Upper lobe of right lung (tissue), 1 donor: ENCODE measurements around the gene ODF2. TPM values are rescaled to one million over a fixed set of nuclear protein-coding genes. Genes with fewer than 3 reads are reported as not detected.

Source experiments
- ATAC-seq: fragments of 200-7000 bp; cut with Tn5 transposase; one replicate; pipeline ENCODE4 v1.9.1; 2020; ENCODE audit warnings: mild to moderate bottlenecking, moderate library complexity
- DNase-seq: peaks from one replicate; pipeline ENCODE4 v3.0.0-alpha.2; 2020
- H3K27ac ChIP-seq: fragments of 200-600 bp; one replicate; pipeline ENCODE4 v1.8.0; 2022
- H3K27me3 ChIP-seq: fragments of 200-600 bp; one replicate; pipeline ENCODE4 v1.8.0; 2022; ENCODE audit warnings: mild to moderate bottlenecking
- H3K36me3 ChIP-seq: fragments of 200-600 bp; one replicate; pipeline ENCODE4 v1.8.0; 2022
- H3K4me1 ChIP-seq: fragments of 200-600 bp; one replicate; pipeline ENCODE4 v1.8.0; 2022
- H3K4me3 ChIP-seq: fragments of 200-600 bp; one replicate; pipeline ENCODE4 v1.8.0; 2022; ENCODE audit warnings: mild to moderate bottlenecking
- H3K9me3 ChIP-seq: fragments of 200-600 bp; one replicate; pipeline ENCODE4 v1.8.0; 2022
- CTCF ChIP-seq: fragments of 200-600 bp; IDR thresholded peaks from one replicate; pipeline ENCODE4 v1.8.0; 2022; ENCODE audit warnings: antibody characterized with exemption
- intact Hi-C: fragments of 100-400 bp; cut with DNase I; formaldehyde crosslinking; loops from one replicate; pipeline ENCODE4 v1.11.0; 2022
- total RNA-seq: library from RNA; stranded (reverse); fragmentation: NEBNext Ultra II Directional; extraction: Animal tissue kit (Norgen Biotek cat#: 25700); gene quantifications from one replicate; pipeline ENCODE4 v1.2.1, GENCODE V29; 2021
- donor health status: DM: no; HTN: yes; CAD: no; lungs with severe emphysema.

ODF2 gene
- total RNA-seq, 1 donor from 2014 or later: 17.3 TPM

- DNase-seq (no peak), ATAC-seq (no peak)
- H3K4me1 ChIP-seq: no peaks in the 10 kb centered on the region
- intact Hi-C loops: no loop called here
- no peaks in the 10 kb centered on the region for H3K9me3 ChIP-seq
- peaks cover 39% of the 10 kb centered on the region for H3K36me3 ChIP-seq
- H3K27ac ChIP-seq: no peak overlapping the region
- no peaks in the 10 kb centered on the region for H3K27me3 ChIP-seq
- H3K4me3 ChIP-seq: no peak overlapping the region
- no peak for TF ChIP-seq CTCF
Observed at GRCh38 chr9:128470560-128470959, 14.8 kb downstream of the ODF2 start.

- H3K4me1 ChIP-seq: no peaks in the 10 kb centered on the region
- no peak overlapping the region for H3K27ac ChIP-seq
- peaks cover 46% of the 10 kb centered on the region for H3K36me3 ChIP-seq
- no peaks in the 10 kb centered on the region for H3K9me3 ChIP-seq
- no peaks in the 10 kb centered on the region for H3K27me3 ChIP-seq
- intact Hi-C loops: no loop called here
- DNase-seq: no peak
- TF ChIP-seq CTCF: no peak
- H3K4me3 ChIP-seq: no peak overlapping the region
- ATAC-seq: no peak
Observed at GRCh38 chr9:128473104-128473503, 17.3 kb downstream of the ODF2 start.

- H3K9me3 ChIP-seq: no peaks in the 10 kb centered on the region
- intact Hi-C loops: no loop called here
- H3K4me3 ChIP-seq: no peak overlapping the region
- DNase-seq: no peak
- no peak overlapping the region for H3K27ac ChIP-seq
- ATAC-seq: no peak
- H3K27me3 ChIP-seq: no peaks in the 10 kb centered on the region
- H3K4me1 ChIP-seq: no peaks in the 10 kb centered on the region
- peaks cover 48% of the 10 kb centered on the region for H3K36me3 ChIP-seq
- no peak for TF ChIP-seq CTCF
Observed at GRCh38 chr9:128475867-128476266, 20.1 kb downstream of the ODF2 start.

GRCh38 chr9:128479262-128479661 lies 23.5 kb downstream of the ODF2 start:
- TF ChIP-seq CTCF: no peak
- no peak overlapping the region for H3K4me3 ChIP-seq
- intact Hi-C loops: no loop called here
- no peaks in the 10 kb centered on the region for H3K9me3 ChIP-seq
- H3K27me3 ChIP-seq: no peaks in the 10 kb centered on the region
- ATAC-seq: no peak
- H3K4me1 ChIP-seq: no peaks in the 10 kb centered on the region
- DNase-seq: no peak
- H3K36me3 ChIP-seq: peaks cover 66% of the 10 kb centered on the region
- no peak overlapping the region for H3K27ac ChIP-seq

- no peaks in the 10 kb centered on the region for H3K9me3 ChIP-seq
- no peak overlapping the region for H3K4me3 ChIP-seq
- H3K36me3 ChIP-seq: peaks cover 70% of the 10 kb centered on the region
- intact Hi-C loops: no loop called here
- no peaks in the 10 kb centered on the region for H3K4me1 ChIP-seq
- no peak overlapping the region for H3K27ac ChIP-seq
- no peak for TF ChIP-seq CTCF
- H3K27me3 ChIP-seq: no peaks in the 10 kb centered on the region
- DNase-seq: no peak
- no peak for ATAC-seq
Observed at GRCh38 chr9:128481561-128481960, 25.8 kb downstream of the ODF2 start.

GRCh38 chr9:128482186-128482585 lies 26.4 kb downstream of the ODF2 start:
- no peaks in the 10 kb centered on the region for H3K9me3 ChIP-seq
- DNase-seq (no peak), ATAC-seq (no peak)
- H3K36me3 ChIP-seq: peaks cover 76% of the 10 kb centered on the region
- H3K4me1 ChIP-seq: no peaks in the 10 kb centered on the region
- no peak overlapping the region for H3K27ac ChIP-seq
- intact Hi-C loops: no loop called here
- no peak for TF ChIP-seq CTCF
- H3K4me3 ChIP-seq: no peak overlapping the region
- no peaks in the 10 kb centered on the region for H3K27me3 ChIP-seq
